ENCODE results near the gene SRF.

The SRF gene

DNA sequence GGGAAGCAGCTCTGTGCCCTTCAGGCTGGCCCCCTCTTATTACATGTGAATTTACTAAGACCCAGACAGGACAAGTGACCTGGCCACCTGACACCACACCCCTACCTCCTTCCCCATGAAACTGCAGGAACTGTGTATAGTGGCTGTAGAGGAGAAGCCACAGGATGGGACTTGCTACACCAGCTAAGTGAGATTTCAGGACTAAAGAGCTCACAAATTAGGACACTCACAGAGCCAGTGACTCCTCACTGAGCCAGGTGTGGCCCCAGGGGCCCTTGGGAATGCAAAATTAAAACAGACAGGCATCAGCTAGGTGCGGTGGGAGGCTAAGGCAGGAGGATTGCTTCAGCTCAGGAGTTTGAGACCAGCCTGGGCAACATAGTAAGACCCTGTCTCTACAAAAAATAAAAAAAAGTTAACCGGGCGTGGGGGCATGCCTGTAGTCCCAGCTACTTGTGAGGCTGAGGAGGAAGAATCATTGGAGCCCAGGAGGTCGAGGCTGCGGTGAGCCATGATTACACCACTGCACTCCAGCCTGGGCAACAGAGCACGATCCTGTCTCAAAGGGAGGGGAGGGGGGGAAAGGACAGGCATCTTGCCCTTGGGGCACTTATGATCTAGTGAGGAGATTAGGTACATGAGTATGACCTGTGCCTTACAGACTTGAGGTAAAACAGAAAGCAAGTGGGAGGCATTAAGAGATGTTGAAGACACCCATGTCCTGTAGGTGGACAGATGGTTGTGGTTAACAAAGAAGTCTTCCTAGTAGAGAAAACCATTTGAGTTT is 23.2 kb upstream of the SRF start:
- DNase-seq: no peak

DNA sequence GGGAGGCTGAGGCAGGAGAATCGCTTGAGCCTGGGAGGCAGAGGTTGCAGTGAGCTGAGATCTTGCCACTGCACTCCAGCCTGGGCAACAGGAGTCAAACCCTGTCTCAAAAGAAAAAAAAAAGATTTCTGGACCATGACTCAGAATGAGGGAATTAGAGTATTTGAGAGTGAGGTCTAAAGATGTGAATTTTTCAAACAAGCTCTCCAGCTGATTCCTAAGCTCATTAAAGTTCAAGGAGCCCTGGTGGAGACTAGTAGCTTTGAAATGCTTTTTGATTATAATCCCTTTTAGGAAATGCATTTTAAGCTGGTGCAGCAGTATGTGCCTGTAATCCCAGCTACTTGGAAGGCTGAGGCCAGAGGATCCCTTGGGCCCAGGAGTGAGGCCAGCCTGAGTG is 21.8 kb upstream of the SRF start:
- DNase-seq: no peak

DNA sequence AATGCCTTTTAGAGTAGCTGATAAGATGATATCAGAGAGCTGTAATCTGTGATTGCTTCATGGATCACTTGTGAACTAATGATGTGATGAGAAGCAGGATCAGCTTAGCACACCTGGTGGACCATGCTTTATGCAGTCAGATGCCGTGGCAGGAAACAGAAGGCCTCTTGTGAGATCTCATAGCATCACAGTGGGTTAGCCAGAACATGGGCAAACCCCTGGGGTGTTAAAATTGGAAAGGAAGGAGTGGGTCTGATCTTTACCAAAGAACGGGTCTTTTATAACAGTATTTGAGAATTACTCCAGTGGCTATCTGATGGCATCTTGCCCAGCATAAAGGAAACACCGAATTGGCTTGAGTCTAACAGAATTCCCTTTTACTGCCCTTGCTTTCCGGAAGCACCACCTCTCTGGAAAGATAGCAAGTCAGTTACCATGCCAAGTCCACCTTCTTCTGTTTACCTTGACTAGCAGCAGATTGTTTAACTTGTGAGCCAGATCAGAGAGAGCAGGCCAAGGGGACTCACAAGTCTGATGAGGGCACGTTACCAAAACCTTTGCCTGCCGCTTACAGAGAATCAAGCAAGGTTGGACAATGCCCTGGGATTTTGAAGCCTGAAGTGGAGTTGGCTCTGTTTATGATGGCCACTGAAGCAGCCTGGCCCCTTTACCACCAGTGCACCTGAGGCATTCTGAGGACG is 20.9 kb upstream of the SRF start:
- DNase-seq: no peak

DNA sequence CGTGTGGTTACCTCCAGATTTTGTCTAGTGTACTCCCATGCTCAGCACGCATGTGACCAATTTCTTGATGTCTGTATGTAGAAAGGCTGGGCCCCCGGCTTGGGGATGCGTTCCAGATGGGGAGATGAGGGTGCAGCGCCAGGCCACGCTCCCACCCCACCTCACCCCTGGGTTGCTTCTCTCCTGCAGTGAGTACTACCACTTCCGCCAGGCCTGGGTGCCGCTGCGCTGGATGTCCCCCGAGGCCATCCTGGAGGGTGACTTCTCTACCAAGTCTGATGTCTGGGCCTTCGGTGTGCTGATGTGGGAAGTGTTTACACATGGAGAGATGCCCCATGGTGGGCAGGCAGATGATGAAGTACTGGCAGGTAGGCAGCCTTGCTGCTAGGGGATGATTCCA is 11.5 kb upstream of the SRF start:
- DNase-seq: no peak

DNA sequence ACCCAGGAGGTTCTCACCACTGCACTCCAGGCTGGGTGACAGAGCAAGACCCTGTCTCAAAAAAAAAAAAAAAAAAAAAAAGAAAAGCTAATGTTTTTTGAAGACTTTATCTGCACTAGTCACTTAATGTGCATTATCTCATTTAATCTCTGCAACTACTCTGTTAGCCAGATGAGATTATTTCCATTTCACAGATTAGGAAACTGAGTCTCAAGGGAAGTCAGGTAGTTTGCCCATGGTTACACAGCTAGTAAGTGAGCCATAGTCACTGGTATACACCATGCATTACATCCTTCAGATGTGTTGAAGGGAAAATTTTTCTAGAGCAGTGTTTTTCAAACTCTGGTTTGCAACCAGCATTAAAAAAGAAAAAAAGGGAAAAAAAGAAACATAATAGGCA is 7.2 kb upstream of the SRF start:
- no peak for DNase-seq

DNA sequence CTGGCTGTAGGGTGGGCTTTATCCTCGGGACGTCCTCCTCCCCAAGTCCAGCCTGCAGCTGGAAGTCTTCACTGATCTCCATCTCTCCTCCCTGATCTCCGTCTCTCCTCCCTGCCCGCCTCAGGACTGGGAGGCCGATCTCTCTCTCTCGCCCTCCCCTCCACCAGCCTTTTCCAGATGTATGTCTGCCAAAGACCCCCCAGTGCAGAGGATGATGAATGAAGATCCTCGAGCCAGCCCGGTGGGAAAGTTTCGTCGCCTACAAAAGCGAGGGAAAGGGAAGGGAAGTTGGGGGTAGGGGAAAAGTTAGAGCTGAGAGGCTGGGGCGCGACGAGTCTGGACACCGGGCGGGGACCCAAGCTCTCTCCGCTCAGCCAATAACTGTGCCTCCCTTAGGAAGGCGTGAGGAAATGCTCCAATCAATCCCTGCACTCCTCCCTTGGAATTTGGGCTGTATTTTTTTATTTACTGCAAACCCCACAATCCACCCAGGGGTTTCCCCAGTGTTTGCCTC is 595 bp upstream of the SRF start:
- peak; percentile 68 to 81 for DNase-seq

DNA sequence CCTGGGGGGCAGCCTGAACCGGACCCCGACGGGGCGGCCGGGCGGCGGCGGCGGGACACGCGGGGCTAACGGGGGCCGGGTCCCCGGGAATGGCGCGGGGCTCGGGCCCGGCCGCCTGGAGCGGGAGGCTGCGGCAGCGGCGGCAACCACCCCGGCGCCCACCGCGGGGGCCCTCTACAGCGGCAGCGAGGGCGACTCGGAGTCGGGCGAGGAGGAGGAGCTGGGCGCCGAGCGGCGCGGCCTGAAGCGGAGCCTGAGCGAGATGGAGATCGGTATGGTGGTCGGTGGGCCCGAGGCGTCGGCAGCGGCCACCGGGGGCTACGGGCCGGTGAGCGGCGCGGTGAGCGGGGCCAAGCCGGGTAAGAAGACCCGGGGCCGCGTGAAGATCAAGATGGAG is 636 bp downstream of the SRF start:
- no peak for DNase-seq

DNA sequence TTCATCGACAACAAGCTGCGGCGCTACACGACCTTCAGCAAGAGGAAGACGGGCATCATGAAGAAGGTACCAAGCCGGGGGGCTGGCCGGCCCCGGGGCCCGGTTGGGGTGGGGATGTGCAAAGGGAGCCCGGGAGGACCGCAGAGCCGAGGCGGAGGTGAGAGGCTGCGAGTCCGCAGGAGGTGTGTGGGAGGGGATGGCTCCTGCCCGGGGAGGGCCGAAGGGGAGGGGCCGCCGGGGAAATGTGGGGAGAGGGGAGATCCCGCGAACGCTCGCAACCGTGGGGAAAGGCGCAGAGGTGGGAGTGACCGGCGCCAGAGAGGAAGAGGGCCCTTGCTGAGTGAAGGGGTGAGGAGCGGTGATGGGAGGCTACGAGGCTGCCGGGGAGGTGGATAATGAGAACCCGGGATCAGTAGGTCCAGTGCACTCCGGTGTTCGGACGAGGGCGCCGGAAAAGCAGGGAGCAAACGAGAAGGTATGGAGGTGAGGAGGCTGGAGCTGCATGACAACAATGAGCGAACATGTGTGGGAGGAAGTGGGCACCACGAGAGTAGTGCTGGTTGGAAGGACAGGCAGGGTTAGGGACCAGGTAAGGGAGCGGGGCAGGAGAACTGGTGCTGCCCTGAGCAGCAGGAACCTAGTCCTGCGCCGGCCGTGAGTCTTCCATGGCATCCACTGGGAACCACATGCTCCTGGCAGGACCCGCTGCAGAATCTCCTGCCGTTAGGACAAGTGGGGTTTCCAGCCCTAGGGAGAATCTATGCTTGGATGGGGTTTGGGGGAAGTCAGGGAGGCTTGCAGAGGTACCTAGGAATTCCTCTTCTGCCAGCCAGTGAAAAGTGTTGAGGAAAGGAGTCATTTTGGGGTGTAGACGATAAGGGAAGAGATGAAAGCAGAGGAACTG is 1.3 kb downstream of the SRF start:
- peak; percentile 8 to 24 for DNase-seq

DNA sequence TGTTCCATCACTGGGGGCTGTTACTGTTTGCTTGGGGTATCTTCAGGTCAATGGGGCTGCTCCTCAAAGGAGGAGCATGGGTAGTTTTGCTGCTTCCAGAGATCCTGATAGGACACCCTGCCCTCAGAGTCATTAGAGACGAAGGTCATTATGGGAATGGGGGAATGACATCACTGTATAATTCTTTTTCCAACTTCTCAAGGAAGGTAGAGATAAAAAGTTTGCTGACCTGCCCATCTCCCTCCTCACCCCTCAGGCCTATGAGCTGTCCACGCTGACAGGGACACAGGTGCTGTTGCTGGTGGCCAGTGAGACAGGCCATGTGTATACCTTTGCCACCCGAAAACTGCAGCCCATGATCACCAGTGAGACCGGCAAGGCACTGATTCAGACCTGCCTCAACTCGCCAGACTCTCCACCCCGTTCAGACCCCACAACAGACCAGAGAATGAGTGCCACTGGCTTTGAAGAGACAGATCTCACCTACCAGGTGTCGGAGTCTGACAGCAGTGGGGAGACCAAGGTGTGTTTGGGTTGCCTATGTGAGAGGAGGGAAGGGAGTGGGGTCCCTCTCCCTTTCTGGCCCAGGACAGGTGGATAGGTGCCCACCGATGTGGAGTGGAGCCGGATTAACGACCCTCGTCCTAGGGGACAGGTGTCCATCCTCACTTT is 2.7 kb downstream of the SRF start:
- DNase-seq: no peak

DNA sequence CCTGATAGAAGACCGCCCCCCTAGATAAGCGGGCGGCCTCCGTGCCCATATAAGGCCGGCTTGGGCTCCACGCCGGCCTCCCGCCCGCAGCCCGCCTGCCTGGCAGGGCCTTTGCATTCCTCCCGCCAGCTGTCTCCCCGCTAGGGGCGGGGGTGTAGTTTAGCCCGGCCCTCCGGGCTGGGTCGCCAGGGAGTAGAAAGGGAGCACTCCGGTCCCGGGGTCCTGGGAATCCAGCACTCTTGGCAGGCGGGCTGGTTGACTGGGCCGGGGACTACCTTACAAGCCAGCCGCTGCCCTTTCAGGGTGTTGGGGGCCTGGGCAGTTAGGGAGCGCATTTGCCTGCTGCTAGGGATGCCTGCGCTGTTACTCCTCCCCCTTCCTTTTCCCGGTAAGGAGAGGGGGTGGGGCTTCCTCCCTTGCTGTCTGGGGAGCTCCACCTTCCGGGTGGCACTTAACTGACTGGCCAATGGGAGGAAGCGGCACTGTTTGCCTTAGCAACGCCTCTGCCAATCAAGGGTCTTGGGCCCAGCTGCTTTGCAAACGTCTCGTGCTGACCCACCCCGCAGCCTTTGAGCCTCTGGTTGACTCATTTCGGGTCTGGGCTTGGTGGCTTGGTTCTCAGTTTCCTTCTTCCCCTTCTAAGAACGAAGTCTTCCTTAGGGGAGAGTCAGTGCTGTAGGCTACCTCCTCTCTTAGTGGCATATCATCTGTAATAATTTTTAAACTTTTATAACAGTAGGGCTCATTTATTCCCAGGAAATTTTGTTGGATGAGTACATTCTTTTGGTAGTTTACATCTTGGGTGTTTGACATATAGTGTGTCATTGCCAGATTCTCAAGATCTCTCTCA is 3.4 kb downstream of the SRF start:
- DNase-seq: peak; percentile 96 to 99

DNA sequence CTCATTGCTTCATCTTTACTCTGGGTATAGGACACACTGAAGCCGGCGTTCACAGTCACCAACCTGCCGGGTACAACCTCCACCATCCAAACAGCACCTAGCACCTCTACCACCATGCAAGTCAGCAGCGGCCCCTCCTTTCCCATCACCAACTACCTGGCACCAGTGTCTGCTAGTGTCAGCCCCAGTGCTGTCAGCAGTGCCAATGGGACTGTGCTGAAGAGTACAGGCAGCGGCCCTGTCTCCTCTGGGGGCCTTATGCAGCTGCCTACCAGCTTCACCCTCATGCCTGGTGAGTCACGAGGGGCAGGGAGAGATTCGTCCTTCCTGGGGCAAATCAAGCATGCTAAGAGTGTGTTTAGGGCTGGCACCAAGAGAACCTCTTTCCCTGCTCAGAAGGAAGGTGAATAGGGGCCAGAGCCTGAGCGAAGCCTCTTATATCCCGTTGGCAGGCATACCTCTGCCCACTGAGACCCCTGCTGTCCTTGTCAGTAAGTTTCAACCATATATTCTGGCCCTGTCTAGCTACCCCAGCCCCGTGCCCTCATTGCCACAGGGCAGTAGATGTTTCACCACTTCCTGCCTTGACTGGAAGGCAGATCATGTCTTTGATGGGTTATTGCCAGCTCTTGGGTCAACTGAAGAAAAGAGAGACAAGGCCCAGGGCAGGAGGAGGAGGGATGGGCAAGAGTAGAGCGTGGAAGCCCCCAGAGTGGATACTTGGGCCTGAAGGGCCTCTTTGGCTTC is 4.8 kb downstream of the SRF start:
- no peak for DNase-seq

DNA sequence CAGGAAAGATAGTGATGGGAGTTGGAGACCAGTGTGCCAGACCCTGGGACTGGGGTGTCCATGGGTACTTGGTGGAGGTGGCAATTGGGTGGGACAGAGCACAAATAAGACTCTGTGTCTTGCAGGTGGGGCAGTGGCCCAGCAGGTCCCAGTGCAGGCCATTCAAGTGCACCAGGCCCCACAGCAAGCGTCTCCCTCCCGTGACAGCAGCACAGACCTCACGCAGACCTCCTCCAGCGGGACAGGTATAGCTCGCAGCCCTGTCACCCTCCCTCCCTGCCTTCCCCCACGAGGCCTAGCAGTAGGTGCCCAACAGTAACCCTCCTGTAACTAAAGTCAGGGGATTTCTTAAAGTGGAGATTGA is 5.3 kb downstream of the SRF start:
- no peak for DNase-seq

DNA sequence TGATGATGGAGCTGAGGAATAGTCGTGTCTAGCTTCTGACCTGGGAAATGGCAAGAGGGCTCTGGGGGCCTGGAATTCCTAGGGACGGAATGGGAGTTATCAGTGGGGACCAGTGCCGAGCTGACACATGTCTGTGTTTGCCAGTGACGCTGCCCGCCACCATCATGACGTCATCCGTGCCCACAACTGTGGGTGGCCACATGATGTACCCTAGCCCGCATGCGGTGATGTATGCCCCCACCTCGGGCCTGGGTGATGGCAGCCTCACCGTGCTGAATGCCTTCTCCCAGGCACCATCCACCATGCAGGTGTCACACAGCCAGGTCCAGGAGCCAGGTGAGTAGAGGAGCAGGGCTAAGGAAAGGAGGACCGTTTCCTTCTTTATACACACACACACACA is 7.1 kb downstream of the SRF start:
- no peak for DNase-seq

DNA sequence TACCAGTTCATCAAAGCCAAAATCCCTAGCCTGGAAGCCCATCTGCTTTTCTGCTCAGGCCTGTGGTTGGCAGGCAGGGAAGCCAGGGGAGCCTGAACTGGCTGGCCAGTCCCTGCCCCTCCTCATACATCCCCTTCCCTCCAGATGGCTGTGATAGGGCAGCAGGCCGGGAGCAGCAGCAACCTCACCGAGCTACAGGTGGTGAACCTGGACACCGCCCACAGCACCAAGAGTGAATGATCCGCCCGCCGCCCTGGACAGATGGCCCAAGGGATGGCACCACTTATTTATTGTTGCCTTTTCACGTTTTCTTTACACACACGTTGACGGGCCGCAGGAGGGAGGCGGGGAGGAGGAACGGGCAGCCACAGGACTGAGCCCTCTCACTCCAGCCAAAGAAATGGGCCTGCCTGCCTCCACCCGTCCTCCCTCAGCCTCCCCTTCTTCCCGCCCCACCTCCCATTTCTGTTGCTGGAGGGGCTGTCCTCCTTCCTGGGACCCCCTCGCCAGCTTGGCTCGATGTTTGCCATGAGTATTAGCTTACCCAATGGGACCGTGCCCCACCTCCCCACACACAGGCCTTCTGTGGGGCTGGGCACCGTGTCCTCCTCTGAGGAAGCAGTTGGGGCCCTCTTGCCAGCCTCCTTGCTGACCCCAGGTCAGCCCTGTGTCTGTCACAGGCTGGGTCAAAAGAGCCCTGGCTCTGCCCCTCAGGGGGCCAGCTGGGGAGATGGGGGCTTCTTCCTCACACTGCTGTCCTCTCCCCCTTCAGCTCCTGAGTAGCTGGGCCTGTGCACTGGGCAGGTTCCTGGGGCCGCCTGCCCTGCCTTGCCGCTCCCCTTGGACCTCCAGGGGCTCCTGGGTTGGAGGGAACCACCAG is 8.1 kb downstream of the SRF start:
- no peak for DNase-seq

DNA sequence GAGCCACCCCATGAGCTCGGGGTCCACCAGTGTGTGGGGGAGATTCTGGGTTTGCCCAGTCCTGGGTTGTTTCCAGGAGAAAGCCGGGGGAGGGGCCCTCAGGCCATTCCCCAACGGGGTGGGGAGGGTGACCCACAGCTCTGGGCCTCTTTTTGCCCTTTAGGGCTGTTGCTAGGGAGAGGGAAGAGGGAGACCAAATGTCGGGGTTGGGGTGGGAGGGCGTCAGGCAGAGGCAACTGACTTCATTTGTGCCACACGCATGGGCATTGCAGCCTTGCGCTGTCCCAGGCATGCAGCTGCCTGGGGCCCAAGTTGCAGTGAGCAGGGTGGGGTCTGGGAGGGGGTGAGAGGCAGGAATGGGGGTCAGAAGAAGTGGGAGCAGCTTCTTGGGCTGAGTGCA is 9.0 kb downstream of the SRF start:
- DNase-seq: no peak

DNA sequence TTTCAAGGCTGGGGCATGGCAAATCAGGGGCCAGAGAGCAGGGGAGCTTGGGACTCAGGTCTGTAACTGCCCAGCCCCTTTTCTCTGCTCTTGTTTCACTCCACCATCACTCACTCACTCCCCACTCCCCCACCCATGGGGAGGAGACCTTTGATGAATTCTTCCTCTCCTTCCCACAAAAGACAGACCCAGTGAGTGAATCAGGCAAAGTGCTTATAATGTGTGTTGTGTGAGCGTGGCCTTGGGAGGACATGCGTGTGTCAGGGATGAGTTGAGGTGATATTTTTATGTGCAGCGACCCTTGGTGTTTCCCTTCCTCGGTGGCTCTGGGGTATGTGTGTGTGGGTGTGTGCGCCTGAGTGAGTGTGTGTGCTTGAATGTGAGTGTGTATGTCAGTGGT is 9.9 kb downstream of the SRF start:
- no peak for DNase-seq

DNA sequence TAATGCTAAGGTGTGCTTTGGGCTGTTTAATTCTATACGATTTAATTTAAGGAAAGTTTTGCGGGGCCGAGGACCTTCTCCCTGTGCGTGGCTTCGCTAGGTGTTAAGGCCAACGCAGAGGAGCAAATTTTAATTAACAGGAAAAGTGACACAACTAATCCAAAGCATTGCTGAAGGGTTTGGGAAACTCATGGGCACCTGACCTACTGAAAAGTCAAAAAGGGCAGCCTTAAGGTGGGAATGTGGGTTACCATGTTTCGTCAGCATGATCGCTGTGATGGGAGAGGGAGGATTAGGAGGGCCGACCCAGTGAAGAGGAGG is 10.5 kb downstream of the SRF start:
- no peak for DNase-seq

DNA sequence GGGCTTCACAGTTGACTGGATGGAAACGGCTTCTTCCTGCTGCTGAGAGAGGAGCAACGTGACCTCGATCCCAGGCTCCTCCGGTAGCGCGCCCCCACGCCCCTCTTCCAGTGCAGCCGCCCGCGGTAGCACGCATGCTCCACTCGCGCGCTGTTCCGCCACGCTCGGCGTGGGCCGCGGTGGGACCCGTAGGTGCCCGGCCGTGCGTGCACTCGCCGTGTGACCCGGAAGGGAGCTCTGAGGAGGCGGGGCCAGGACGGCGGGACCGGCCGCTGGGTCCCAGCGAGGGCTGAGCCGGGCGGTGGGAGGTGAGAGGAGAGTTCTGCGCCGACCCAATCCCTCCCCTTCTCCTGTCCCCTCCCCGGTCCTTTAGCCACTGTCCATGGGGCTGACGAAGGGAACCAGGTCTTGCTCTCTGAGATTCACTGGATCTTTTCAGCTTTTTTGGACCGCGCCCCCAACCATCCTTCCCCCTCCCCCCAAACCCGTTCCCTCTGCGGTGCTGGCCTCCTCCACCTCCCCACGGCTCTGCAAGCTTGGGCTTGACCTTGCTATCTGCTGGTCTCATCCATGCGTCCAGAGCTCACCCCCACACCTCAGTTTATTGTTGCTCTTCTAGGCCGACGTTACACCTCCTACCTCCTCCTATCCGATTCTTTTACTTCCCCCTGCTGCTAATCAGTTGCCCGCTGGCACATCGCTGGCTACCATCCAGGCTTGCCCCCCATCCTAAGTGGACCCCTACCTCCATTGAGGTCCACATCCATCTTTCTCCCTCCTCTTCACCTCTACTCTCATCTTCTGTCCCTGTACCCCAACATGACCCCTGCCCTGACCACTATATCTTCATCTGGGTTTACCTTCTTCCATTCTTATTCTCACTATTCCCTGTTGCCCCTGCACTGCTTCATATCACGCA is 11.1 kb downstream of the SRF start, which contains the start of gene CUL9:
Gene CUL9, plus strand, starts transcription at position 255 of the 919 bp plus-strand sequence. CDS start 2,115 bp downstream, outside the sequence.
- peak; percentile 69 to 84 for DNase-seq

DNA sequence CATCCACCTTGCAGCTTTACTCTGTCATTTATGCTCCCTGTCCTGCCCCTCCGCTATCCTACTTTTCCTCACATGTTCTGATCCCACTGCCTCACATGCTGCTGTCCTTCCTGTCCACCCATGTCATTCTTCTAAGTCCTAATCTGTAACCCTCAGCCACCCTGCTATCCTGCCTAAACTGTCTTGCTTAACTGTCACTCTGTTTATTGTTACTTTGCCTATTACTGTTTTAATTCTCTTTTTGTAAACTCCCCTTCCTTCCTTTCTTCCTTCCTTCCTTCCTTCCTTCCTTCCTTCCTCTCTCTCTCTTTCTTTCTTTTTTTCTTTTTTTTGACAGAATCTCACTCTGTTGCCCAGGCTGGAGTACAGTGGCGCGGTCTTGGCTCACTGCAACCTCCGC is 12.4 kb downstream of the SRF start:
- no peak for DNase-seq
